Renal cortical epithelial cell (primary cell): Measurements from ENCODE around the gene PPP1R12B. TPM values are rescaled to one million over a fixed set of nuclear protein-coding genes. Genes with fewer than 3 reads are reported as not detected.
"Not testable (repeated sequence)": the region's sequence is repeated elsewhere in the genome, so short reads cannot be mapped to it uniquely, and the experiment has no call there.

Source experiments
- DNase-seq: peaks from one replicate; pipeline ENCODE4 v3.0.0-alpha.2; 2011; ENCODE audit warnings: low read depth
- total RNA-seq: library from RNA; depleted of rRNA; stranded (reverse); fragments of >200 nt; gene quantifications from 2 replicates; pipeline ENCODE4 v1.2.3, GENCODE V29; 2014

PPP1R12B gene
- total RNA-seq, 1 donor from 2014 or later = 20.1 TPM

DNA sequence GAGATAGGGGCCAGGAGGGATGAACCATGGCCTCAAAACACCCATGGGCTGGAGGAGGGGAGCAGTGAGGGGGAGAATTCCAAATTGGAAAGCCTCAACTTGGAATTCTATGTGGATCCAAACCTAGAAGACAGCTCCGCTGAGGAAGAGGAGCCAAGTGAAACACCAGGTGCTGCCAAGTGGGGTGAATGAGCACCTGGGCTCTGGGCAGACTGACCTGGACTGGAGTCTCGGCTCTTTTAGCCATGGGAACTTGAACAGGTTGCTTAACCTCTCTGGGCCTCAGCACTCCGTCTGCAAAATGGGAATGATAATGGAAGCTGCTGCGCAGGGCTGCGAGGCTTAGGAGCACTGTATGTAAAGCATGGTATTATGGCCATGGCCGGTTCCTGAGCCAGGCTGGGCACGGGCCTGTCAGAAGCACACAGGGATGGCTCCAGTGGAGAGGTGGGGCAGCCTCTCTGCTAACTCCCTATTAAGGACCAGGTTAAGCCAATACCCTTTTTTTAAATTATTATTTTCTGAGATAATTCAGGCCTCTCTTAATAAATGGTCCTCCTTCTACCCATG, 280.2 kb downstream of the PPP1R12B start:
- DNase-seq = no peak

DNA sequence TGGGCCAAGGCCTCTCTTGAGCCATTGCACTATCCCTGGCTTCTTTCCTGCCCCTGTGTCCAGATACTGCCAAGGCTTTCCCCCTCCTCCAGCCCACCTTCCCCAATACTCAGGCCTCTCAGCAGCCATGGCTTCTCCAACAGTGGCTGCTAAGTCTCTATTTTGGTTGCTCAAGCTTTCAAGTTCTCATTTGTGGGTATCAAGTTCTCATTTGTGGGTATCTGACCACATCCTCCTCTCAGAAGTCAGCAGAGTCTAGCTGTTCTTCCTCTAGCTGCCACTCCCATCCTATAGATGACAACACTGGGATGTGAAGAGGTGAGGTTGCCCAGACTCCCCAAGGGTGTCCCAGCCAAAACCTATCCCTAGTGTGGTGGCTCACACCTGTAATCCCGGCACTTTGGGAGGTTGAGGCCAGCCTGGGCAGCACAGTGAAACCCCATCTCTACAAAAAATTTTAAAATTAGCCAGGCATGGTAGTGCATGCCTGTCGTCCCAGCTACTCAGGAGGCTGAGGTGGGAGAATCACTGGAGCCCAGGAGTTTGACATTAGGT, 280.8 kb downstream of the PPP1R12B start:
- DNase-seq = not testable (repeated sequence)

DNA sequence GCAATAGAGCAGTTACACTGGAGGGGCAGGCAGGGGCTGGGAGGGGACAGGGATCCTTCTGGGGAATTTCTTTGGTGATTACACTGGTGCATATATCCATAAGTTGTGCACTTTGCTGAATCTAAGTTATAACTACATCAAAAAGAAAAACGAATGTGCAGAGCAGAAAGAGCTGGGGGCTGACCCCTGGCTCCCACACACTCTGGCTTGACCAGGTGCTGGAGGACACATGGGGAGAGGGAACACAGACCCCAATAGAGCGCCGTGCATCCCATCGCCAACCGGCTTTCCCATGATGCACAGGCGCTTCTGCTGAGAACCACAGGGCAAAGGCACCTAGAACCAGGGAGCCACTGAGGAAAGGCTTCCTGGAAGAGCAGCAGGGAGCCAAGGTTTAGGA, 281.6 kb downstream of the PPP1R12B start:
- DNase-seq = not testable (repeated sequence)

DNA sequence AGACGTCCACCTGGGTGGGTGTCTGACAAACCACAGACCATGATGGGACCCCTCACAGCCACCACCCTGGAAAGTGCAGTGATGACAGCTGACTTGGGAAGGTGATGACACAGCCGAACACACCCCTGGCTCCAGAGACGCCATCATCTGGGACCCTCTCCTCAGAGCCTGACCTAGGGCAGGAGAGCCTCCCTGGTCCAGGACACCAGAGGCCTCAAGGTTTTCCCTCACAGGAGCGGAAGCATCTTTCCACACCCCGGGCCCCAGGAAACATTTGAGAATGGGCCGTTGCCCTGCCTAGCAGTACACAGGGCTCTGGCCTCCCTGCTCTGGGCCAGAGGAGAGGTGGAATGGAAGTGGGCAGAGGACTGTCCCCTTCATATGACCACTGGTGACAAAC, 282.0 kb downstream of the PPP1R12B start:
- DNase-seq = no peak

DNA sequence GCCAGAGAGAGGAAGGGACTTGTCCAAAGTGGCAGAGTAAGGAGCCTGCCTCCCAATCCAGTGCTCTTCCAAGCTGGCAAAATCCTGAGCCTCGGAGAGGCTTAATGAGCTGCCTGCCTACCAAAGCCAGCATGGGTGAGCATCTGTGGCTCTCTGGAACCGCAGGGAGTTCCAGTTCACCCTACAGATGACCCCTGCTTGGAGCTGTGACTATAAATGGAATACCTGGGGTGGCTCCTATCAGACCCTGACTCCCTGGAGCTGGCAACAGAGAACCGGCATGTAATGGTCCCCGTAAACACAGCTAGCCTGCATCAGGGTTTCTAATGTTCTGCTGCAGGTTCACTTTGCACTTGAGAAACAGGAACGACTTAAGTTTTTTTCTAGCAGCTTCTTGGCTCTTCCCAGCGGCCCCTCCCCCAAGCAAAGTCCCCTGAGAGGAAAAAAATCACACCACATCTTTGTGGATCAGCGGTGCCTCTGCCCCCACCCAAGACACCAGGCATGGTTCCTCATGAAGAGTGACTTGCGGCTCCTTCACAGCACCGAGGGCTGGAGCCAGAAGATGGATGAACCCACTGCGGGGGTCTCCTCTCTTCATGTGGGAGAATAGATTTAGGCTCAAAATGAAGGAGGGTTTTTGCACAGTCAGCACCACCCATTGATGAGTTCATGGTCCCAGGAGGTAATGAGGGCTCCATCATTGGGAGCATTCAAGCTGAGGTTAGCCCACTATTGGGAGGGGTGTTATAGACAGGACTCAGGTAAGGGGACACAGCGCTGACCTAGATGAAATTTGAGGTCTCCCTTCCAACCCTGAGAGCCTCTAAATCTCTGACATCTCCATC, 282.8 kb downstream of the PPP1R12B start:
- no peak for DNase-seq

DNA sequence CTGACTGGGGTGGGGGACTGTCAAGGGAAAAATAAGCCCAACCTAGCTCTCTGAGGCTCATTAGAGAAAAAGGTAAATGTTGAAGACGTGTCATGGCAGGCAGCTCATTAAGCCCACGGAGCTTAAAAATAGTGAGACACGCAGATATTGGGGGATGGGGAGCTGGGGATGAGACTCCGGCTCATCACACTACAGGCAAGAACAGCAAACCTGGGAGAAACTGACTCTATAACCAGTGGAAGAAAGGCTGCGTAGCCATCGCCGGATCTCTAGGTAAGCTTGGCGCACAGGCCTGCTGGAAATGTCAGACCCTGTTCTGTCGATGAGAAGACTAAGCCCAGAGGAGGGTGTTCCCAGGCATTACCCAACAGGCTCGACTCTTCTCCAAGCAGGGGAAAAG, 283.7 kb downstream of the PPP1R12B start:
- DNase-seq = no peak

DNA sequence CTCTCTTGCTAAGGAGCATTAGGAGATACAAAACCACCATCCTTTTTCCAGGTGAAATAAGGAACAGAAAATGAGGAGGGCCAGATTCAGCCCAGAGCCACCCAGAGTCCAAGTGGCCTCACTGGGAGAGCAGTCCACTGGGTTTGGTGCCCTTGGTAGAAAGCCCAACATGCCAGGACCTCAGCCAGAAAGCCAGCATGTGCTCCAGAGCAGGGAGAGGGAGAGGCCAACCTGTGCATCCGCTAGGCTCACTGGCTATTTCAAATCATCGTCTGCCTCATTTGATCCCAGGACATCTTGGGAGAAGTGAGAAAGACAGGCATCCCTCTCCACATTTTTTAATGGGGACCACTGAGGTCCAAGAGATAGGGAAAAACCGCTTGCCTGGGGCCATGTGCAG, 287.7 kb downstream of the PPP1R12B start:
- not testable (repeated sequence) for DNase-seq

DNA sequence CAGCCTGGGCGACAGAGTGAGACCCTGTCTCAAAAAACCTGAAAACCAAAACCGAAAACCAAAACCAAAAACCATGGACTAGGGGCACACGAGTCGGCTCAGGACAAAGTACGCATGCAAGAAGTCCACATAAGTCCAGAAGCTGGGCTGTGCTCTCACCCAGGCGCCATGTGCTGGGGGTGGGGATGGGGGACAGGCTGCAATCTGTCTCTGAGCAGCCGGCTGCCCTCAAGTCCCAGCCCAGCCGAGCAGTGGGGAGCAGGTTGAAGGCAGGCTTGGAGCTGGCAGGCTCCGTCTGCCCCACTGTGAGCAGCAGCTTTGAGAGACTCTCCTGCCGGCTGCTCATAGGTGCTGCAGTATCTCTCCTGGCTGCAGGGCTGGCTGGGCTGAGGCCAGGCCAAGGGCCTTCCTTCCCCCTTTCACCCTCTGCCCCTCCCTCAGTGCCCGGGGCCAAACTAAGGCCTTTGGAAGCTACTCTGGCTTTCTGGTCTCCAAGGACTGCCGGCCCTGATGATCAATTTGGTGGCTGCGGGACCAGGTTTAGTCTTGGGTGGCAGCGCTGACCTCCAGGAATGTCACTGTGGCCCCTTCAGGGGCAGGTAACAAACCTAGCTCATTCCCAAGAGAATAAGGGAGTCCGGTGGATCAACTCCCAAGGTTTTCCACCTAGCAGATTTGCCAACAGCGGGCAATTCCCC, 289.0 kb downstream of the PPP1R12B start:
- not testable (repeated sequence) for DNase-seq

DNA sequence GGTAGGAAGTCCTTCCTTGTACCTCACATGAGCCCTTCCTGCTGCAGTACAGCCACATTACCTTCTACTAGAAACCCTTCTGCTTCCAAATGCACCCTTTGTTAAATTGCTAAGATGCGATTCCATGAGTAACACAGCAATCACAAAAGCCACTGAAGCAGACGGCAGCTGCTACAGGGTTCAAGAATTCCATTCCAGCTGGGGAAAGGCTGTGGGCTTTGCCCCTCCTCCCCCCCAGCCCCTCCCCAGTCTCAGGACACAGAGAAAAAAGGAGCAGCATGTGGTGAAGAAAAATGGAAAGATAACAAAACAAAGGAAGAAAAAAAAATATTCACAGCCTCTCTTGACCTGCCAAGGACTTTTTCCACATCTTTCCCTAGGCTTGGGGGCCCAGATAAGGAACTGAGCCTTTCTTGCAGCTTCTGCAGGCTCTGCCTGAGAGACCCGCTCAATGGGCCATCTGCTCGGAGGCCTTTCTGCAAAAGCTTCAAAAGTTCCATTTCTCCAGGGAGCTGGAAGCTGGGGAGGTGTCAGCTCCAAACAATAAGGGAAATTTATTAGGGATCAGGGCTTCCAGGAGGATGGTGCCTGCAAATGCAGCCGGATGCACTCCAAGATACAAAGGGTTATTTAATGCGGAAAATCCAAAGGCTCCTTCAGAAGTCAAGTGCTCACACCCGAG, 289.7 kb downstream of the PPP1R12B start:
- no peak for DNase-seq

DNA sequence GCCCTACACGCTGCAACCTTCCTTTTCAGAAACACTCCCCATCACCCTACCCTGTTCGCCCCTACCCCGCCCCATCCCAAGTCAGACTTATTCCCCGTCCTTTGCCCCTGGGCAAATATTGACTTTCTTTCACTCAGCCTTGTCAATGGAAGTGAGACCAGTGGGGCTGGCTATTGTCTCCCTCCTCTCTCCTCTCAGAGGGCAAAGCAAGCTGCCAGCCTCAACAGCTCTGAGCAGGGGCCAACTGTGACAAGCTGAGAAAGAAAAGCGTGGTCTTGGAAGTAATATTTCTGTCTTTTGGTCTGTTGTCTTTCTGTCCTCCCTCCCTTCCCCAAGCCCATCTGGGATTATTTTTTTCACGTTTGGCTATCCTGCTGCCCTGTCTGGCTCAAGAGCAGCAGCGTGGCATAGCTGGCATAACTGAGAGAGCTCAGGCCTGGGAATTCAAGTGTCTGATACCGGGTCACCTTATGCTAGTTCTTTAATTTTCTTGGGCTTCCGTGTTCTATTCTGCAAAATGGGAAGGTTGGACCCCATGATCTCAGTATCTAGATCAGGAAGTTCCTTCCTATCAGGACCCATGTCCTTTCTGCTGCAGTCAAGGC, 290.3 kb downstream of the PPP1R12B start:
- not testable (repeated sequence) for DNase-seq

DNA sequence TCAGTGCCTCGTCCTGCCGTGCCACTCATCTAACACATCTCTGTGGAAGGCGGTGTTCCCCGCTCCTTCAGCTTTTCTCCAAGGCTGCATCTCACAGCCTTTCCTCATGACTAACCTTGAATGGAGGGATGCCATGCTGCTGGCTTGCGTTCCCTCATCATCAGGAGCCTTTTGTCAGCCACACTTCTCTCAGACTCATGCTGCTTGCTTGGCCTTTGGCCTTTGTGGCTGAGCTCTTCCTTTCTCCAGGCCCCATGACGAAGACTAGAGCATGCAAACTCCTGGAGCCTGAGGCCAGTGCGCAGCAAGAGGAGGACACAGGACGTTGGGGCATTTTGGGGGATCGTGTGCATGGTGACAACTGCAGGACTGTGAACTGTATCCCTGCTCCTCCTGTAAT, 291.0 kb downstream of the PPP1R12B start:
- no peak for DNase-seq

DNA sequence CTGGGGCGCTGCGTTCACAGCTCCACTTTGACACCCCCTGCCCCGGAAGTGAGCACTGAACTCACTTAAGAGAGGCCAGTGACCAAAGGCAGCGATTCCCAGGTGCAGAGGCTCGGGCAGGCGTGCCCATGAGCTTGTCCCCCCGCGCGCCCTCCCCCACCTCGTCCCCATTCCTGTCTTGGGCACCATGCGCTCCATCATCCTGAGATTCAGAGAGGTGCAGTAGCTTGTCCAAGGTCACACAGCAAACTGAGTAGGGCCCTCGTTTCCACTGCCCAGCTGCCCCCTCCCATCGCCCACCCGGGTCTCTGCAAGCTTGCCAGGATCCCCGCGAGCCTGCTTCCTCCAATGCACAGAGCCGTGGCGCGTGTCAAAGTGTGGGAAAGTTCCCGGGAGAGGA, 293.7 kb downstream of the PPP1R12B start:
- no peak for DNase-seq

Other genes starting within 250 kb of the PPP1R12B start
- gene GPR37L1, start 225.8 kb upstream of the PPP1R12B start, total RNA-seq = 0.15 and 0.35 TPM in 2 replicates
- 37.2 and 47.9 TPM in 2 replicates for gene ARL8A, start 204.0 kb upstream of the PPP1R12B start, total RNA-seq
- not detected in 2 replicates for gene PTPN7, start 188.1 kb upstream of the PPP1R12B start, total RNA-seq
- 0.05 TPM in 1 of 2 replicates, not detected in the other for gene LGR6, start 154.9 kb upstream of the PPP1R12B start, total RNA-seq
- gene UBE2T, start 6.8 kb upstream of the PPP1R12B start, total RNA-seq = 7.9 and 39.6 TPM in 2 replicates